Dedifferentiated amniotic fluid mesenchymal stem cell (primary cell): ENCODE results near the gene C7orf25.
"Not testable (repeated sequence)": the region's sequence is repeated elsewhere in the genome, so short reads cannot be mapped to it uniquely, and the experiment has no call there.

Experiments
- DNase-seq: peaks from one replicate; pipeline ENCODE4 v3.0.0-alpha.2; 2016; ENCODE audit errors: extremely low spot score

Gene C7orf25

GRCh38 chr7:42929449-42929848 lies 17.6 kb upstream of the C7orf25 start:
- DNase-seq, result no peak

GRCh38 chr7:42928754-42929153 lies 16.9 kb upstream of the C7orf25 start:
- no peak for DNase-seq

- no peak for DNase-seq
Measured at GRCh38 chr7:42926204-42926603, 14.3 kb upstream of the C7orf25 start.

GRCh38 chr7:42925630-42926029 lies 13.8 kb upstream of the C7orf25 start:
- DNase-seq, result no peak

- no peak for DNase-seq
Measured at GRCh38 chr7:42924223-42924838, 12.5 kb upstream of the C7orf25 start.

GRCh38 chr7:42922017-42922753 lies 10.3 kb upstream of the C7orf25 start:
- no peak for DNase-seq

GRCh38 chr7:42915356-42915755 lies 3.5 kb upstream of the C7orf25 start:
- DNase-seq, result peak; percentile 64

GRCh38 chr7:42914421-42915045 lies 2.7 kb upstream of the C7orf25 start:
- no peak for DNase-seq

- no peak for DNase-seq
Measured at GRCh38 chr7:42914009-42914408, 2.1 kb upstream of the C7orf25 start.

- DNase-seq, result no peak
Measured at GRCh38 chr7:42913591-42913990, 1.7 kb upstream of the C7orf25 start.

- no peak for DNase-seq
Measured at GRCh38 chr7:42910306-42910705, 1.6 kb downstream of the C7orf25 start.

GRCh38 chr7:42907316-42907715 lies 4.6 kb downstream of the C7orf25 start:
- no peak for DNase-seq

- DNase-seq, result no peak
Measured at GRCh38 chr7:42906181-42906580, 5.7 kb downstream of the C7orf25 start.

GRCh38 chr7:42902331-42902730 lies 9.5 kb downstream of the C7orf25 start:
- DNase-seq, result no peak

GRCh38 chr7:42900842-42901241 lies 11.0 kb downstream of the C7orf25 start:
- no peak for DNase-seq

GRCh38 chr7:42893346-42894240 lies 18.3 kb downstream of the C7orf25 start:
- no peak for DNase-seq

- DNase-seq, result no peak
Measured at GRCh38 chr7:42886893-42887505, 24.9 kb downstream of the C7orf25 start.

GRCh38 chr7:42886129-42886528 lies 25.7 kb downstream of the C7orf25 start:
- DNase-seq, result no peak

- DNase-seq, result not testable (repeated sequence)
Measured at GRCh38 chr7:42885183-42885582, 26.7 kb downstream of the C7orf25 start.

GRCh38 chr7:42883950-42884349 lies 27.9 kb downstream of the C7orf25 start:
- no peak for DNase-seq

GRCh38 chr7:42880392-42880791 lies 31.5 kb downstream of the C7orf25 start:
- DNase-seq, result no peak

- no peak for DNase-seq
Measured at GRCh38 chr7:42878303-42878702, 33.6 kb downstream of the C7orf25 start.
